K562 treated with DMSO at 1 percent for 12 hours (cell line): ENCODE measurements around the gene FIG4. TPM values are rescaled to one million over a fixed set of nuclear protein-coding genes. Genes with fewer than 3 reads are reported as not detected.

Experiments used
- total RNA-seq: library from RNA; unstranded; fragments of 300-600 nt; gene quantifications from 2 replicates; pipeline ENCODE4 v1.2.3, GENCODE V29; 2022; ENCODE audit not compliant: insufficient read depth

The FIG4 gene
- 7.9 and 11.3 TPM in 2 replicates for total RNA-seq

GRCh38 chr6:109690737-109691621 lies at the start of gene FIG4, which contains the start of gene AK9:
Gene FIG4 (plus strand): TSS chr6:109691296. CDS start chr6:109691436, 140 bp downstream.
Gene AK9 (minus strand): TSS chr6:109691202. CDS start chr6:109675745, 15,457 bp downstream.

Other genes starting within 250 kb of the FIG4 start
- gene MICAL1, start 235.5 kb upstream of the FIG4 start, total RNA-seq: 6.6 and 19.5 TPM in 2 replicates
- 2.1 and 6.9 TPM in 2 replicates for gene ZBTB24, start 208.1 kb upstream of the FIG4 start, total RNA-seq
- 0.65 and 1.7 TPM in 2 replicates for gene AK9, start 94 bp upstream of the FIG4 start, total RNA-seq